ENCODE data around the gene KPTN.

DNA sequence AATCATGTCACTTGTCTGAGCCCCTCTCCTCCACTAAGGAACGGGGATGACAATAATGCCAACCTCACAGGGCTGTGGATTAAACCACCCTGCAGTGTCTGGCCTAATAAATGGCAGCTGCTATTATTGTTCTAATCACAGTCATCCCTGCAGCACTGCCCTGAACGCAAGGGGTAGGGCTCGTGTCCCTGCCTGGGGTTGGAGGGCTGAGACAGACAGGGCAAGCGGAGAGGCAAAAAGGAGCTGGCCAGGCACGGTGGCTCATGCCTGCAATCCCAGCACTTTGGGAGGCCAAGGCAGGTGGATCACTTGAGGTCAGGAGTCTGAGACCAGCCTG is 10.2 kb upstream of the KPTN start:
- TF ChIP-seq, protein P1, sequence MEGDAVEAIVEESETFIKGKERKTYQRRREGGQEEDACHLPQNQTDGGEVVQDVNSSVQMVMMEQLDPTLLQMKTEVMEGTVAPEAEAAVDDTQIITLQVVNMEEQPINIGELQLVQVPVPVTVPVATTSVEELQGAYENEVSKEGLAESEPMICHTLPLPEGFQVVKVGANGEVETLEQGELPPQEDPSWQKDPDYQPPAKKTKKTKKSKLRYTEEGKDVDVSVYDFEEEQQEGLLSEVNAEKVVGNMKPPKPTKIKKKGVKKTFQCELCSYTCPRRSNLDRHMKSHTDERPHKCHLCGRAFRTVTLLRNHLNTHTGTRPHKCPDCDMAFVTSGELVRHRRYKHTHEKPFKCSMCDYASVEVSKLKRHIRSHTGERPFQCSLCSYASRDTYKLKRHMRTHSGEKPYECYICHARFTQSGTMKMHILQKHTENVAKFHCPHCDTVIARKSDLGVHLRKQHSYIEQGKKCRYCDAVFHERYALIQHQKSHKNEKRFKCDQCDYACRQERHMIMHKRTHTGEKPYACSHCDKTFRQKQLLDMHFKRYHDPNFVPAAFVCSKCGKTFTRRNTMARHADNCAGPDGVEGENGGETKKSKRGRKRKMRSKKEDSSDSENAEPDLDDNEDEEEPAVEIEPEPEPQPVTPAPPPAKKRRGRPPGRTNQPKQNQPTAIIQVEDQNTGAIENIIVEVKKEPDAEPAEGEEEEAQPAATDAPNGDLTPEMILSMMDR (IDR thresholded peaks at IDR 0.05 in 8 of 11, conservative IDR thresholded peaks at IDR 0.05 in 3 of 11) = no peak
- TF ChIP-seq POLR2A (IDR thresholded peaks at IDR 0.05) (no peak), POLR2AphosphoS5 (IDR thresholded peaks at IDR 0.05) (peak in 1 of 3 donors; percentile 5)
